A673 (cell line): ENCODE measurements around the gene PRDM4.

Experiments
- EZH2 ChIP-seq: fragments of 200-600 bp; sonication (generic); IDR thresholded peaks from 2 replicates; pipeline ENCODE4 v1.6.1; 2017; ENCODE audit warnings: borderline replicate concordance, low read depth, mild to moderate bottlenecking, mixed read lengths, antibody characterized with exemption, low read length; ENCODE audit not compliant: poor library complexity, severe bottlenecking
- TF ChIP-seq, protein P1 (sequence below): fragments of 300-800, 200-600 bp; sonication (generic); conservative IDR thresholded peaks from 2 replicates; pipeline ENCODE4 v1.5.1; 2017; ENCODE audit warnings: low read depth, mild to moderate bottlenecking, antibody characterized with exemption, low read length, moderate library complexity, mixed read lengths

DNA sequence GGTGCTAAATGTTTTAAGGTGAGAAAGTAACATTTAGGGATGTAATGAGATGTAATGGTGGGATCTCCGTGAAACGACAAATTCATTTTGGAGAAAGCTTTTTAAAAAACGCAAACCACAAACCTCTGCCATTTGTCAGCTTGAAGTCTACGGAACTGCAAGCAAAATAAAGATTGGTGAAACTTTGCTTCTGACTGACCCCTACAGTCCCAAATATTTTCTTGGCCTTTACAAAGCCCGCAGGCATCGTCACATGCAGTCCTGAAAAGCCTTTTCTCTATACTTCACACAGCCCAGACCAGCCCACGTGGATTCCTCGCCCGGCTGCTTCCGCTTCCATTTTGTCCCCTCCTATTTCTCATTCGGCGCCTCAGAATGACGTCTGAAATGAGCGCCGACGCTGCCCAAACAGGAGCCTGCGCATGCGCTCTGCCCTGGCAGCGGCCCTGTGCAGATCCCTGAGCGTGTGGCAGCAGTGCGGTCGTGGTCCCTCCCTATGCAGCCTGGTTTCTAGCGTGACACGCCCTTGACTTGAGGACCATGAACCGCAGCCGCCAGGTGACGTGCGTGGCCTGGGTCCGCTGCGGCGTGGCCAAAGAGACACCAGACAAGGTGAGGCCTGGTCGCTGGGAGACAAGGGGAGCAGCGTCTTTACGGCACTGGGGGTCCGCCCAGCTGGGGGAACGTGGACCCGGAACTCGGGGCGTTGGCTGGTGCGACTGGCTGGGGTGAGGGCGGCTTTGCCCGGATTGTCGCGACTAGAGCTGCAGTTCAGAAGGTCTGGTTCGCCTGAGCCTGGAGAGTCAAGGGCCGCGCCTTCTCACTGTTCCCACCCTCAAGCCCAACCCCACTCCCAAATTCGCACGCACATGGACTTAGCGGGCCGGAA is 75.3 kb downstream of the PRDM4 start, which contains the start of gene PWP1:
- TF ChIP-seq, protein P1, sequence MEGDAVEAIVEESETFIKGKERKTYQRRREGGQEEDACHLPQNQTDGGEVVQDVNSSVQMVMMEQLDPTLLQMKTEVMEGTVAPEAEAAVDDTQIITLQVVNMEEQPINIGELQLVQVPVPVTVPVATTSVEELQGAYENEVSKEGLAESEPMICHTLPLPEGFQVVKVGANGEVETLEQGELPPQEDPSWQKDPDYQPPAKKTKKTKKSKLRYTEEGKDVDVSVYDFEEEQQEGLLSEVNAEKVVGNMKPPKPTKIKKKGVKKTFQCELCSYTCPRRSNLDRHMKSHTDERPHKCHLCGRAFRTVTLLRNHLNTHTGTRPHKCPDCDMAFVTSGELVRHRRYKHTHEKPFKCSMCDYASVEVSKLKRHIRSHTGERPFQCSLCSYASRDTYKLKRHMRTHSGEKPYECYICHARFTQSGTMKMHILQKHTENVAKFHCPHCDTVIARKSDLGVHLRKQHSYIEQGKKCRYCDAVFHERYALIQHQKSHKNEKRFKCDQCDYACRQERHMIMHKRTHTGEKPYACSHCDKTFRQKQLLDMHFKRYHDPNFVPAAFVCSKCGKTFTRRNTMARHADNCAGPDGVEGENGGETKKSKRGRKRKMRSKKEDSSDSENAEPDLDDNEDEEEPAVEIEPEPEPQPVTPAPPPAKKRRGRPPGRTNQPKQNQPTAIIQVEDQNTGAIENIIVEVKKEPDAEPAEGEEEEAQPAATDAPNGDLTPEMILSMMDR: no peak
- no peak for TF ChIP-seq EZH2
